Fibroblast of lung (primary cell): Measurements from ENCODE around the gene IQGAP2. TPM values are rescaled to one million over a fixed set of nuclear protein-coding genes. Genes with fewer than 3 reads are reported as not detected.

Experiments
- DNase-seq, 2 donors: peaks; one replicate each; pipeline versions ENCODE4 v3.0.0 to v3.0.0-alpha.2; 2010; ENCODE audit warnings: low read depth in 2 of 2
- H2AFZ ChIP-seq: 2 replicates; pipeline ENCODE4 v1.5.1; 2012; ENCODE audit warnings: low read length, control low read depth, inconsistent platforms
- H3K27ac ChIP-seq: 2 replicates; pipeline ENCODE4 v1.5.1; 2011; ENCODE audit warnings: low read length, control low read depth; ENCODE audit not compliant: insufficient read depth
- H3K27me3 ChIP-seq: 2 replicates; pipeline ENCODE4 v1.5.1; 2011; ENCODE audit warnings: mild to moderate bottlenecking, low read length; ENCODE audit not compliant: control insufficient read depth, insufficient read depth
- H3K36me3 ChIP-seq: 2 replicates; pipeline ENCODE4 v1.5.1; 2011; ENCODE audit warnings: low read length; ENCODE audit not compliant: control insufficient read depth, insufficient read depth
- H3K4me1 ChIP-seq: 2 replicates; pipeline ENCODE4 v1.5.1; 2011; ENCODE audit warnings: low read length; ENCODE audit not compliant: control insufficient read depth, insufficient read depth; ENCODE audit errors: extremely low read depth
- H3K4me2 ChIP-seq: 2 replicates; pipeline ENCODE4 v1.5.1; 2011; ENCODE audit warnings: low read length, control low read depth; ENCODE audit not compliant: insufficient read depth; ENCODE audit errors: extremely low read depth
- H3K4me3 ChIP-seq, 4 experiments: fragments of 200-600 bp in 1 of 4; sonication (generic) in 1 of 4; replicated peaks in 1 of 4; 2 replicates each; pipeline ENCODE4 v1.5.1; 2011 to 2016; ENCODE audit warnings: low read length in 4 of 4, low read depth in 3 of 4, mild to moderate bottlenecking in 3 of 4, control low read depth in 2 of 4, inconsistent platforms in 1 of 4, mixed read lengths in 1 of 4; ENCODE audit not compliant: insufficient read depth in 1 of 4; ENCODE audit errors: control extremely low read depth in 1 of 4
- H3K79me2 ChIP-seq: 2 replicates; pipeline ENCODE4 v1.5.1; 2012; ENCODE audit warnings: mild to moderate bottlenecking, low read length, inconsistent platforms; ENCODE audit not compliant: control insufficient read depth, insufficient read depth
- H3K9ac ChIP-seq: 2 replicates; pipeline ENCODE4 v1.5.1; 2011; ENCODE audit warnings: mild to moderate bottlenecking, low read length, control low read depth; ENCODE audit not compliant: insufficient read depth
- H3K9me3 ChIP-seq: 2 replicates; pipeline ENCODE4 v1.5.1; 2012; ENCODE audit warnings: low read depth, low read length; ENCODE audit not compliant: control insufficient read depth, insufficient read depth
- H4K20me1 ChIP-seq: 2 replicates; pipeline ENCODE4 v1.5.1; 2011; ENCODE audit warnings: low read length; ENCODE audit not compliant: control insufficient read depth, insufficient read depth; ENCODE audit errors: extremely low read depth
- CTCF ChIP-seq, 2 donors: IDR thresholded peaks in 1 of 2; conservative IDR thresholded peaks in 1 of 2; 1 replicate in 1 of 2; 2 replicates in 1 of 2; pipeline ENCODE4 v1.5.1; 2011 to 2012; ENCODE audit warnings: low read length in 2 of 2, control low read depth in 1 of 2, inconsistent platforms in 1 of 2, low read depth in 1 of 2, mild to moderate bottlenecking in 1 of 2
- EZH2 ChIP-seq: IDR thresholded peaks from 2 replicates; pipeline ENCODE4 v1.5.1; 2012; ENCODE audit warnings: low read length, control low read depth, mild to moderate bottlenecking; ENCODE audit errors: missing control alignments
- polyA plus RNA-seq, 2 donors: library from polyadenylated mRNA; depleted of rRNA in 1 of 2; stranded (reverse) in 1 of 2; unstranded in 1 of 2; fragments of >200 nt; gene quantifications; 2 replicates each; pipeline ENCODE4 v1.2.1, GENCODE V29; 2011 to 2012; ENCODE audit warnings: missing spikeins in 1 of 2
- total RNA-seq: library from RNA; depleted of rRNA; stranded (reverse); fragments of >200 nt; gene quantifications from 2 replicates; pipeline ENCODE4 v1.2.1, GENCODE V29; 2014

Gene IQGAP2
- total and polyA plus RNA-seq, 2 donors (not counting 1 experiment from before 2014, with no cell fraction given): 5.1 to 7.9 TPM

GRCh38 chr5:76595755-76596481, 192.8 kb downstream of the IQGAP2 start:
- Histone ChIP-seq H2AFZ (no peak overlapping the region), H3K36me3 (no peaks in the 10 kb centered on the region), H3K79me2 (no peaks in the 10 kb centered on the region), H3K4me3 (no peak overlapping the region), H3K27ac (no peak overlapping the region), H3K27me3 (peaks cover 8% of the 10 kb centered on the region), H3K9ac (no peak overlapping the region), H3K9me3 (no peaks in the 10 kb centered on the region), H4K20me1 (no peaks in the 10 kb centered on the region), H3K4me2 (no peak overlapping the region), H3K4me1 (no peaks in the 10 kb centered on the region)
- no peak for DNase-seq
- TF ChIP-seq EZH2: no peak
- TF ChIP-seq CTCF (conservative IDR thresholded peaks at IDR 0.05 in 1 of 2, IDR thresholded peaks at IDR 0.05 in 1 of 2; ENCODE audit: low read depth in 1 of 2, low read length in 2 of 2): no peak

- TF ChIP-seq CTCF (conservative IDR thresholded peaks at IDR 0.05 in 1 of 2, IDR thresholded peaks at IDR 0.05 in 1 of 2; ENCODE audit: low read depth in 1 of 2, low read length in 2 of 2): no peak
- TF ChIP-seq EZH2: no peak
- peaks cover 2% of the 10 kb centered on the region for H3K4me1 ChIP-seq
- DNase-seq: no peak
- H3K4me3 ChIP-seq: no peak overlapping the region
- no peaks in the 10 kb centered on the region for H4K20me1 ChIP-seq
- no peak overlapping the region for H3K4me2 ChIP-seq
- H2AFZ ChIP-seq: no peak overlapping the region
- no peak overlapping the region for H3K27ac ChIP-seq
- H3K9ac ChIP-seq: no peak overlapping the region
- no peaks in the 10 kb centered on the region for H3K27me3 ChIP-seq
- no peaks in the 10 kb centered on the region for H3K36me3 ChIP-seq
- no peaks in the 10 kb centered on the region for H3K9me3 ChIP-seq
- H3K79me2 ChIP-seq: no peaks in the 10 kb centered on the region
Observed at GRCh38 chr5:76598531-76598930, 195.4 kb downstream of the IQGAP2 start.

- DNase-seq: no peak
- Histone ChIP-seq H3K9me3 (no peaks in the 10 kb centered on the region), H3K27ac (no peak overlapping the region), H2AFZ (no peak overlapping the region), H3K36me3 (no peaks in the 10 kb centered on the region), H3K4me1 (peaks cover 2% of the 10 kb centered on the region), H3K4me2 (no peak overlapping the region), H3K9ac (no peak overlapping the region), H3K4me3 (no peak overlapping the region), H4K20me1 (no peaks in the 10 kb centered on the region), H3K79me2 (no peaks in the 10 kb centered on the region), H3K27me3 (no peaks in the 10 kb centered on the region)
- TF ChIP-seq CTCF (conservative IDR thresholded peaks at IDR 0.05 in 1 of 2, IDR thresholded peaks at IDR 0.05 in 1 of 2; ENCODE audit: low read depth in 1 of 2, low read length in 2 of 2): no peak
- no peak for TF ChIP-seq EZH2
Observed at GRCh38 chr5:76600716-76601115, 197.6 kb downstream of the IQGAP2 start.
